Body of pancreas (tissue), 4 donors: ENCODE data around the gene DTNB. TPM values are rescaled to one million over a fixed set of nuclear protein-coding genes. Genes with fewer than 3 reads are reported as not detected.
A peak's percentile ranks its signal among the peaks of the same experiment; 100 is the strongest.

Experiments
- ATAC-seq: fragments of 150-250 bp; one replicate; pipeline ENCODE4 v1.9.1; 2016
- DNase-seq, 4 donors: peaks; one replicate each; pipeline ENCODE4 v3.0.0-alpha.2; 2019
- H3K27ac ChIP-seq, 4 donors: fragments of 200-600 bp; sonication (generic); 1 replicate in 3 of 4; 2 replicates in 1 of 4; pipeline versions ENCODE4 v1.5.1 to v1.6.1; 2016 to 2019; ENCODE audit warnings: mild to moderate bottlenecking in 1 of 4, mixed read lengths in 1 of 4, moderate library complexity in 1 of 4
- H3K27me3 ChIP-seq, 2 donors: fragments of 200-600 bp; sonication (generic); one replicate each; pipeline ENCODE4 v1.6.0; 2016; ENCODE audit warnings: mild to moderate bottlenecking in 1 of 2
- H3K36me3 ChIP-seq, 2 donors: fragments of 200-600 bp; sonication (generic); replicated peaks in 1 of 2; 2 replicates each; pipeline ENCODE4 v1.5.1; 2016; ENCODE audit warnings: low read depth in 2 of 2; ENCODE audit not compliant: insufficient read depth in 1 of 2
- H3K4me1 ChIP-seq: fragments of 200-600 bp; sonication (generic); one replicate; pipeline ENCODE4 v1.6.0; 2016
- H3K4me3 ChIP-seq, 2 donors: fragments of 200-600 bp; sonication (generic); 1 replicate in 1 of 2; 2 replicates in 1 of 2; pipeline ENCODE4 v1.5.1; 2016 to 2019
- H3K9me3 ChIP-seq, 3 donors: fragments of 200-600 bp; sonication (generic); 1 replicate in 2 of 3; 2 replicates in 1 of 3; pipeline ENCODE4 v1.5.1; 2016
- CTCF ChIP-seq, 7 experiments: fragments of 450-650 bp in 4 of 7; fragments of 200-600 bp in 3 of 7; sonication (generic) in 3 of 7; IDR thresholded peaks; one replicate each; pipeline ENCODE4 v1.5.1; 2016 to 2019; ENCODE audit warnings: antibody characterized with exemption in 7 of 7
- POLR2A ChIP-seq, 3 donors: fragments of 450-650 bp; IDR thresholded peaks; one replicate each; pipeline ENCODE4 v1.6.1; 2016; ENCODE audit warnings: antibody characterized with exemption in 3 of 3, mild to moderate bottlenecking in 2 of 3
- WGBS, 2 donors: methylation state at CpG; one replicate each; pipeline ENCODE4 v1.1.5; 2017; 5-methylcytosine and 5-hydroxymethylcytosine counted together
- intact Hi-C: fragments of 100-400 bp; cut with DNase I; formaldehyde crosslinking; loops from one replicate; pipeline ENCODE4 v1.15.1; 2023
- total RNA-seq, 2 donors: library from RNA; depleted of rRNA; stranded (reverse); fragments of >200 nt; gene quantifications; one replicate each; pipeline ENCODE4 v1.1.0, GENCODE V29; 2016

DTNB gene
- total RNA-seq, 2 donors from 2014 or later: 17.8 to 22.6 TPM

GRCh38 chr2:25376750-25377621 lies 296.4 kb downstream of the DTNB start:
- H3K36me3 ChIP-seq: no peaks in the 10 kb centered on the region
- DNase-seq: peak; percentile 86 to 93 (median 91)
- no peaks in the 10 kb centered on the region for H3K9me3 ChIP-seq
- TF ChIP-seq POLR2A (IDR thresholded peaks at IDR 0.05) (no peak), CTCF (IDR thresholded peaks at IDR 0.05) (peak; percentile 55 to 98 (median 93))
- no peak overlapping the region for H3K4me3 ChIP-seq
- H3K27me3 ChIP-seq: no peaks in the 10 kb centered on the region
- peak overlapping the region in 3 of 4 donors; percentile 36 to 63 (median 48) for H3K27ac ChIP-seq
- peak; percentile 88 for ATAC-seq
- WGBS, 2 donors: 11 to 23% methylated on average over 30 to 52 of the region's 52 CpGs
- H3K4me1 ChIP-seq: peaks cover 28% of the 10 kb centered on the region
- intact Hi-C loops: no loop called here

- intact Hi-C loops: no loop called here
- no peak overlapping the region for H3K4me3 ChIP-seq
- TF ChIP-seq CTCF (IDR thresholded peaks at IDR 0.05) (no peak), POLR2A (IDR thresholded peaks at IDR 0.05) (no peak)
- peak overlapping the region in 2 of 4 donors; percentile 19 to 48 for H3K27ac ChIP-seq
- no peaks in the 10 kb centered on the region for H3K9me3 ChIP-seq
- no peaks in the 10 kb centered on the region for H3K27me3 ChIP-seq
- no peaks in the 10 kb centered on the region for H3K36me3 ChIP-seq
- ATAC-seq (no peak), DNase-seq (no peak)
- 71 to 73% methylated on average over 14 to 16 of the region's 16 CpGs for whole genome bisulfite sequencing, 2 donors
- peaks cover 28% of the 10 kb centered on the region for H3K4me1 ChIP-seq
Measured at GRCh38 chr2:25375989-25376545, 297.3 kb downstream of the DTNB start.

GRCh38 chr2:25375371-25375988 lies 297.9 kb downstream of the DTNB start:
- DNase-seq (no peak), ATAC-seq (no peak)
- Histone ChIP-seq H3K27me3 (no peaks in the 10 kb centered on the region), H3K9me3 (no peaks in the 10 kb centered on the region), H3K4me1 (peaks cover 28% of the 10 kb centered on the region), H3K27ac (no peak overlapping the region), H3K4me3 (no peak overlapping the region), H3K36me3 (no peaks in the 10 kb centered on the region)
- WGBS, 2 donors: 90 to 96% methylated on average over 13 to 17 of the region's 17 CpGs
- intact Hi-C loops: no loop called here
- TF ChIP-seq POLR2A (IDR thresholded peaks at IDR 0.05) (no peak), CTCF (IDR thresholded peaks at IDR 0.05) (no peak)

GRCh38 chr2:25374827-25375226 lies 298.6 kb downstream of the DTNB start:
- Histone ChIP-seq H3K36me3 (no peaks in the 10 kb centered on the region), H3K4me1 (peaks cover 28% of the 10 kb centered on the region), H3K27me3 (no peaks in the 10 kb centered on the region), H3K4me3 (no peak overlapping the region), H3K9me3 (no peaks in the 10 kb centered on the region), H3K27ac (no peak overlapping the region)
- TF ChIP-seq CTCF (IDR thresholded peaks at IDR 0.05) (no peak), POLR2A (IDR thresholded peaks at IDR 0.05) (no peak)
- ATAC-seq: no peak
- no peak for DNase-seq
- 94 to 96% methylated on average over 4 to 5 of the region's 5 CpGs for WGBS, 2 donors
- intact Hi-C loops: no loop called here
